Stimulated activated CD4-positive, alpha-beta T cell treated with anti-CD3 and anti-CD28 coated beads, Interleukin-12 subunit alpha, Interleukin-12 subunit beta, amount 100 ng/mL, for 48 hours (primary cell): ENCODE data around the gene DYSF.
"Not testable (repeated sequence)": the region's sequence is repeated elsewhere in the genome, so short reads cannot be mapped to it uniquely, and the experiment has no call there.

Experiments used
- DNase-seq, 3 donors: peaks; one replicate each; pipeline ENCODE4 v3.0.0-alpha.2; 2020; ENCODE audit warnings: low read depth in 2 of 3, low spot score in 1 of 3

The DYSF gene

GRCh38 chr2:71453404-71454220, at the start of gene DYSF:
Gene DYSF, plus strand, starts transcription at chr2:71453561.
- DNase-seq, result no peak

GRCh38 chr2:71409611-71410010, 43.8 kb upstream of the DYSF start:
- no peak for DNase-seq

DNA sequence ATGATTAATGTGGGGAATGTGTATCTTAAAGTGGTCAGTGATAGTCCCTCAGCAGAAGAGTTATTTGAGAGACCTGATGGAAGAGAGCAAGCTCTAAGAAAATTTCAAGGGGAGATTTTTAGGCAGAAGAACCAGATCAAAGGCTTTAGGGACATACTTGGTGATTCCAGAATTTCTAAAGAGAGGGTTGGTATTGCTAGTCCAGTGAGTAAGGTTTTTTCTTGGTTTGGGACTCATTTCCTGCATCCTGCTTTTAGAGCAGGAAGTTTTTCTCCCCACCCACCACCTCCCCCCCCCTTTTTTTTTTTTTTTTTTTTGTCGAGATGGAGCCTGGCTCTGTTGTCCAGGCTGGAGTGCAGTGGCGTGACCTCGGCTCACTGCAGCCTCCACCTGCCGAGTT, 42.7 kb upstream of the DYSF start:
- DNase-seq, result no peak

DNA sequence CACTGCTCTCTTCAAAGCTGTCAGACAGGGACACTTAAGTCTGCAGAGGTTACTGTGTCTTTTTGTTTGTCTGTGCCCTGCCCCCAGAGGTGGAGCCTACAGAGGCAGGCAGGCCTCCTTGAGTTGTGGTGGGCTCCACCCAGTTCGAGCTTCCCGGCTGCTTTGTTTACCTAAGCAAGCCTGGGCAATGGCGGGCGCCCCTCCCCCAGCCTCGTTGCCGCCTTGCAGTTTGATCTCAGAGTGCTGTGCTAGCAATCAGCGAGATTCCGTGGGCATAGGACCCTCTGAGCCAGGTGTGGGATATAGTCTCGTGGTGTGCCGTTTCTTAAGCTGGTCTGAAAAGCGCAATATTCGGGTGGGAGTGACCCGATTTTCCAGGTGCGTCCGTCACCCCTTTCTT, 36.5 kb upstream of the DYSF start:
- DNase-seq, result not testable (repeated sequence)

- no peak for DNase-seq
Observed at GRCh38 chr2:71417300-71418202, 35.8 kb upstream of the DYSF start.

DNA sequence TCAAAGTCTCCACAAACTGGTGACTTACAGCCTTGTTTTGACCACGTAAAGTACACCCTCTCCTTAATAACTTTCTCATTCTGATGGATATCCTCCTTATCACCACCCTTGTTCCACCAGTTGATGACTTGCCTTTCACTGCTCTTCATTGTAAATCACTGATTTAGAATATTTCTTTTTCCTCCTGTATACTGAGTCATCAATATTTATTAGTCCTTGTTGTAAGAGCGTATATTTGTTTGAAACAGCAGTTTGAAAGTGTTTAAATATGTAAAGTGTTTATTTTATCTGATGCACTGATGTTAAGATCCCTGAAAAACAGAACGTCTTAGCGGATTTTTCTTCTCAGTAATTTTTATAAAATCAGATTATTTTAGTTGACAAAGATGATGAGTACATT, 34.2 kb upstream of the DYSF start:
- DNase-seq, result no peak

- DNase-seq, result no peak
Observed at GRCh38 chr2:71419976-71420375, 33.4 kb upstream of the DYSF start.

DNA sequence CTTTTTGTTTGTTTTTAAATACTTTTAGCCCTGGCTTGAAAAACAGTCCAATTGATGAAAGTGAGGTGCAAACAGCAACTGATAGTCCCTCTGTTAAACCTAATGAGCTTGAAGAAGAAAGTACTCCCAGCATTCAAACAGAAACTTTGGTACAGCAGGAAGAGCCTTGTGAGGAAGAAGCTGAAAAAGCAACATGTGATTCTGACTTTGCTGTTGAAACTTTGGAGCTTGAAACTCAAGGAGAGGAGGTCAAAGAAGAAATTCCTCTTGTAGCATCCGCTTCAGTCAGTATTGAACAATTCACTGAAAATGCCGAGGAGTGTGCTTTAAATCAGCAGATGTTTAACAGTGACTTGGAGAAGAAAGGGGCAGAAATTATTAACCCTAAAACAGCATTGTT, 30.6 kb upstream of the DYSF start:
- DNase-seq, result no peak

- DNase-seq, result no peak
Observed at GRCh38 chr2:71423817-71424420, 29.4 kb upstream of the DYSF start.

DNA sequence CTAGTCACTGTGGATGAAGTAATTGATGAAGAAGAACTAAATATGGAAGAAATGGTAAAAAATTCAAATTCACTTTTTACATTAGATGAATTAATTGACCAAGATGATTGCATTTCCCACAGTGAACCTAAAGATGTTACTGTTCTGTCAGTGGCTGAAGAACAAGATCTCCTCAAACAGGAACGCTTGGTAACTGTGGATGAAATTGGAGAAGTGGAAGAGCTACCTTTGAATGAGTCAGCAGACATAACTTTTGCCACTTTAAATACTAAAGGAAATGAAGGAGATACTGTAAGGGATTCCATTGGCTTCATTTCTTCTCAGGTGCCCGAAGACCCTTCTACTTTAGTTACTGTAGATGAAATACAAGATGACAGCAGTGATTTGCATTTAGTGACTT, 26.6 kb upstream of the DYSF start:
- no peak for DNase-seq

DNA sequence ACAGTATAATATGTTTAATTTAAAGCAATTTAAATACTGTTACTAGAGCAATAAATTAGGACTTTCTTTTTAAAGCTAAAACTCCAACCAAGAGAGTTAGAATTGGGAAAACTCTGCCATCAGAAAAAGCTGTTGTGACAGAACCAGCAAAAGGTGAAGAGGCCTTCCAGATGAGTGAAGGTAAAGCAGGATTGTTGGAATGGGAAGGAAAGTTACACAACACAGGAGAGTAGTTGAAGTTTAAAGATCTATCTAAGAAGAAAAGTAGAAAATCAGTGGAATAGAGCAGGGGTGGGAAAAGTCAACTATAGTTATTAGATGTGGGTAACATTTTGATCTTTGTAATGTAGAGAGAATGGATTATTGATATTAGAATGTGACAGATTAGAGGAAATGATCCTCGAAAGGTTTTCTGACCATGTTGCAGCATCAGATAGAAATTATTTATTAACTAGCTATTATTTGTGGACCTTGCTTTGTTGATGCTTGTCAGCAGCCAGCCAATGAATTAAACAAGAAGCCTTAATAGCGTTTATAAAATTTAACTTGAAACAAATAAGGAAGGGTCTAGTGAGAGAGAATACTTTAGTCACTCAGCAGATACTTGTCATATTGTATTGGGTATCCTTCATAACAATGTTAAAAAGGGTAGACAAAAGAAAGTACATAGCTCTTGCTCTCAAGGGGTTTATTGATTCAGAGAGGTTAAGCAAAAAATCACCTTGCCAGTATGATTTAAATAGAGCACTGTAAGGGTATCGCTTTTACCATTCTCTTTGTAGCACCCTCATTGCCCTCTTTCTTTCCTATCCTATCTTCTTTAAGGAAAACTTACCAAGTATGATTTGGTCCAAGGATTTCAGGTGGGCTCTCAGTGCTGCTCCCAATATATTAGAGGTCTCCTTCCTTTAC, 24.6 kb upstream of the DYSF start:
- DNase-seq, result no peak

- DNase-seq, result not testable (repeated sequence)
Observed at GRCh38 chr2:71445142-71445541, 8.2 kb upstream of the DYSF start.

DNA sequence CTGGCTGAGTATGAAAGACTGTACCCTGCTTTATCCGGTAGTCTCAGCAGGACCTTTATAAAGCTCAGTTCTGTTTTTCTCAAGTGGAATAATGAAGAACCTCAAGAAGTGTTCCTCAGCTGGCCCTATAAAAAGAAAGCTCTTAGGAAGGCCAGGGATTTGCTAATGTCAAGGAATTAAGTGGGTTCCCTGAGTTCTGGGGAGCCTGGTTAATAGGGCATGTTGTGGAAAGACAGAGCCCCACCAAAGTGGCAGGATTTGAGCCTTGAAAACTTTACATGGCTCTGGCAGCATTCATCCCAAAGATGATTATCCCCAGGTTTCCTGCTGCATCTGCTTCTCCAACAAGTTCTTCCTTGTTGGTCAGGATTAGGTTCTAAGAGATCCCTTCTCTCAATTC, 6.9 kb upstream of the DYSF start:
- DNase-seq, result no peak

DNA sequence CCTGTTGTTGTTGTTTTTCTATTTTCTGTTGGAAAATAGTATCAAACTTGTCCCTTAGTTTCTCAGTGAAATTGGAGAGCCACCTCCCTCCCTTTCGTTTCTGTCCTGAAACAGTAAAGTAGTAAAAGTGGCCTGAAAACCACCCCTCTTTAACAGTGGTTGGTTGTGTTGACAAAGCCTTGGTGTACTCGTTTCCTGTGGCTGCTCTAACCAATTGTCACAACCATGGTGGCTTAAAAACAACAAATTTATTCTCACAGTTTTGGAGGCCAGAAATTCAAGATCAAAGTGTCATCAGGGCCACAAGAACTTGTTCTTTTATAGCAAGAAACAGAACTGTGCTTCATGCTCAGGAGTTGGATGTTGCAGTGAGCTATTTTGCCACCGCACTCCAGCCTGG, 4.0 kb upstream of the DYSF start:
- DNase-seq, result no peak

- no peak for DNase-seq
Observed at GRCh38 chr2:71451705-71452104, 1.7 kb upstream of the DYSF start.

DNA sequence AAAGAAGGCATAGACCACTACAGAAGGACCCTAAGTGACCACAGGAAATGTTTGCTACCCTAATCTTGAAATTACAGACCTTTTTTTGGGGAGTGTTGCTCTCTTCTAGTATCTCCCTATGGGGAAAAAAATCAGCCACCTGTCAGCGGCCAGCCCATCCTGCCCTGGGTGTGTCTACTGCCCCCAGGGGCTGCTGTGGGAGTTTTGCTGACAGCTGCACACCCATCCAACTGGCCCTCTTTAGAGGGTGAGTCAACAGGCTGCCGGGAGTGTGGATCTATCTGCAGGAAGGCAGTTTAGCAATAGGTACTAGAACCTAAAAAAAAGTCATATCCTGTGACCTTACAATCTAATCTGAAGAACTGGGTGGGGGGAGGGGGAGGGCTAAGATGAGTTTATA, 796 bp upstream of the DYSF start:
- DNase-seq, result peak in 1 of 3 donors; percentile 17

GRCh38 chr2:71454221-71455010, 1.1 kb downstream of the DYSF start:
- DNase-seq, result no peak

- DNase-seq, result no peak
Observed at GRCh38 chr2:71455011-71455740, 1.8 kb downstream of the DYSF start.
